Gastroesophageal sphincter (tissue), 4 donors: ENCODE measurements around the gene TPSD1. TPM values are rescaled to one million over a fixed set of nuclear protein-coding genes. Genes with fewer than 3 reads are reported as not detected.

Experiments used
- ATAC-seq: fragments of 150-250 bp; one replicate; pipeline ENCODE4 v1.9.1; 2016; ENCODE audit warnings: mild to moderate bottlenecking, moderate library complexity
- H3K27ac ChIP-seq, 4 donors: fragments of 200-600 bp; sonication (generic) in 3 of 4; 1 replicate in 3 of 4; 2 replicates in 1 of 4; pipeline ENCODE4 v1.5.1; 2016 to 2019
- H3K27me3 ChIP-seq: fragments of 200-600 bp; sonication (generic); one replicate; pipeline ENCODE4 v1.5.1; 2019
- H3K36me3 ChIP-seq, 2 donors: fragments of 200-600 bp; sonication (generic); one replicate each; pipeline ENCODE4 v1.5.1; 2019; ENCODE audit warnings: control low read depth in 1 of 2
- H3K4me1 ChIP-seq, 3 donors: fragments of 200-600 bp; sonication (generic); 1 replicate in 2 of 3; 2 replicates in 1 of 3; pipeline ENCODE4 v1.5.1; 2016 to 2019; ENCODE audit warnings: control low read depth in 2 of 3
- H3K4me3 ChIP-seq, 2 donors: fragments of 200-600 bp; sonication (generic); one replicate each; pipeline ENCODE4 v1.5.1; 2019; ENCODE audit warnings: mild to moderate bottlenecking in 1 of 2, moderate library complexity in 1 of 2
- H3K9me3 ChIP-seq, 3 donors: fragments of 200-600 bp; sonication (generic); one replicate each; pipeline ENCODE4 v1.5.1; 2017 to 2019; ENCODE audit warnings: control low read depth in 2 of 3
- CTCF ChIP-seq, 4 experiments: fragments of 200-600 bp in 2 of 4; fragments of 450-650 bp in 2 of 4; sonication (generic) in 1 of 4; IDR thresholded peaks; one replicate each; pipeline ENCODE4 v1.5.1; 2017 to 2019; ENCODE audit warnings: antibody characterized with exemption in 4 of 4, mild to moderate bottlenecking in 2 of 4, moderate library complexity in 2 of 4
- EP300 ChIP-seq: sonication (generic); formaldehyde crosslinking; IDR thresholded peaks from one replicate; pipeline ENCODE4 v1.6.1; 2017; ENCODE audit warnings: antibody characterized with exemption, mild to moderate bottlenecking
- POLR2A ChIP-seq, 2 donors: fragments of 450-650 bp; IDR thresholded peaks; one replicate each; pipeline ENCODE4 v1.6.1; 2017; ENCODE audit warnings: antibody characterized with exemption in 2 of 2, mild to moderate bottlenecking in 2 of 2, moderate library complexity in 1 of 2
- POLR2AphosphoS5 ChIP-seq: sonication (generic); formaldehyde crosslinking; IDR thresholded peaks from one replicate; pipeline ENCODE4 v1.6.1; 2017; ENCODE audit warnings: antibody characterized with exemption
- WGBS, 2 donors: methylation state at CpG; one replicate each; pipeline ENCODE4 v1.1.5; 2018; ENCODE audit warnings: low coverage in 1 of 2; 5-methylcytosine and 5-hydroxymethylcytosine counted together
- total RNA-seq, 4 donors: library from RNA; depleted of rRNA; stranded (reverse); fragments of >200 nt; gene quantifications; one replicate each; pipeline ENCODE4 v1.1.0, GENCODE V29; 2016

TPSD1 gene
- total RNA-seq, 4 donors from 2014 or later, result 2.8 to 6.4 (median 3.7) TPM; not detected in 1

- 70% methylated on average over 3 of the region's 49 CpGs; no CpG with 5 or more reads in 1 of the 2 donors for WGBS, 2 donors
Observed at GRCh38 chr16:1218061-1218929, 37.6 kb upstream of the TPSD1 start.

GRCh38 chr16:1218930-1219611, 36.8 kb upstream of the TPSD1 start:
- no peaks in the 10 kb centered on the region for H3K9me3 ChIP-seq
- peaks cover 0 to 9% (median 0%) of the 10 kb centered on the region in 3 donors for H3K4me1 ChIP-seq
- no peaks in the 10 kb centered on the region for H3K27me3 ChIP-seq
- 89% methylated on average over 3 of the region's 24 CpGs; no CpG with 5 or more reads in 1 of the 2 donors for WGBS, 2 donors
- H3K4me3 ChIP-seq, result no peak overlapping the region
- ATAC-seq, result no peak
- TF ChIP-seq CTCF (IDR thresholded peaks at IDR 0.05), result no peak
- TF ChIP-seq EP300, result no peak
- TF ChIP-seq POLR2A (IDR thresholded peaks at IDR 0.05), result no peak
- TF ChIP-seq POLR2AphosphoS5, result no peak
- H3K27ac ChIP-seq, result no peak overlapping the region
- peaks cover 0 to 78% of the 10 kb centered on the region in 2 donors for H3K36me3 ChIP-seq

More at GRCh38 chr16:1218061-1218929, 37.6 kb upstream of the TPSD1 start:
- Histone ChIP-seq H3K9me3 (no peaks in the 10 kb centered on the region), H3K36me3 (peaks cover 0 to 86% of the 10 kb centered on the region in 2 donors), H3K4me1 (peaks cover 0 to 9% (median 0%) of the 10 kb centered on the region in 3 donors), H3K27ac (no peak overlapping the region), H3K4me3 (no peak overlapping the region), H3K27me3 (no peaks in the 10 kb centered on the region)
- ATAC-seq, result no peak
- TF ChIP-seq POLR2A (IDR thresholded peaks at IDR 0.05), result no peak
- TF ChIP-seq POLR2AphosphoS5, result no peak
- TF ChIP-seq EP300, result no peak
- no peak for TF ChIP-seq CTCF (IDR thresholded peaks at IDR 0.05)

GRCh38 chr16:1220098-1220728, 35.7 kb upstream of the TPSD1 start:
- Histone ChIP-seq H3K27ac (peak overlapping the region in 1 of 4 donors; percentile 1), H3K36me3 (peaks cover 0 to 66% of the 10 kb centered on the region in 2 donors), H3K4me1 (peaks cover 0 to 15% (median 0%) of the 10 kb centered on the region in 3 donors), H3K27me3 (no peaks in the 10 kb centered on the region), H3K4me3 (no peak overlapping the region), H3K9me3 (no peaks in the 10 kb centered on the region)
- ATAC-seq, result no peak
- no peak for TF ChIP-seq EP300
- no peak for TF ChIP-seq CTCF (IDR thresholded peaks at IDR 0.05)
- no CpG with 5 or more reads among the region's 55 CpGs for WGBS, 2 donors

GRCh38 chr16:1220841-1221627, 34.8 kb upstream of the TPSD1 start:
- Histone ChIP-seq H3K27me3 (no peaks in the 10 kb centered on the region), H3K36me3 (peaks cover 0 to 58% of the 10 kb centered on the region in 2 donors), H3K27ac (peak overlapping the region in 3 of 4 donors; percentile 1 to 43 (median 41)), H3K9me3 (no peaks in the 10 kb centered on the region), H3K4me1 (peaks cover 0 to 23% (median 0%) of the 10 kb centered on the region in 3 donors), H3K4me3 (no peak overlapping the region)
- ATAC-seq, result no peak
- 87 to 90% methylated on average over 2 to 6 of the region's 48 CpGs for WGBS, 2 donors
- TF ChIP-seq EP300 (no peak), POLR2A (IDR thresholded peaks at IDR 0.05) (no peak)
